ENCODE results near the gene TBC1D22A. TPM values are rescaled to one million over a fixed set of nuclear protein-coding genes. Genes with fewer than 3 reads are reported as not detected.

Gene TBC1D22A
- total RNA-seq, 1 experiment from 2014 or later = 7.9 TPM

DNA sequence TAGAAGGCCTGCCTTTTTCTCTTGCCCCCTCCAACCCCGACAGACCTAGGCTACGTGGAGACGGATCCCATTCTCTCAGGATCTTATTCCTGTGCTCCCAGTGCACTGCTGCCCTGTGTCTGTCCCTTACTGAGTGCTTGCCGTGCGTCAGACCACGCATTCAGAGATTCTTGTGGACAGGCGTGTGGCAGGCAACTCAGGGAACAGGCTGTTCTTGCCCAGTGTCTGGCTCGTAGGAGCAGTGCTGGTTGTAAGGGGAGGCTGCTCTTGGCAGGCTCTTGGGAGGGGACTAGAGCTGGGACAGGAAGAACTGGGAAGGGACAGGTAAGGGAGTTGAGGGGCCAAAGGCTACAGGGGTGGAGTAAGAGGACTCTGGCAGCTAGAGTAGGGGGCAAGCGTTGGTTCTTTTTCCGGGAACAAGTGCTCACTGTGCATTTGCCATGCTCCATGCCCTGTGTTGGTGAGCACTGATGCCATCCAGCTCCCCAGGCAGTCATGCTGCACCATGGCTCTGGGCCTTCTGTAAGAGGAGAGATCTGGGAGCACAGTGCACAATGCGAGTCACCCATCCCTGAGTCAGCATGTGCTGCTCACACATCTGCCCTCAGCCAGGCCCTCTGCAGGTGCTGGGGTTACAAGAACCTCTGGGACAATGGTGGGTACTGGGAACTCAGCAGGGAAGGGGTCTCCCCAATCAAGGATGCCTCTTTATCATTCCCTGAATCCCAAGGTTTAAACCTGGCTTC is 119.1 kb downstream of the TBC1D22A start:
- DNase-seq (ENCODE audit: low spot score) = peak; percentile 2

DNA sequence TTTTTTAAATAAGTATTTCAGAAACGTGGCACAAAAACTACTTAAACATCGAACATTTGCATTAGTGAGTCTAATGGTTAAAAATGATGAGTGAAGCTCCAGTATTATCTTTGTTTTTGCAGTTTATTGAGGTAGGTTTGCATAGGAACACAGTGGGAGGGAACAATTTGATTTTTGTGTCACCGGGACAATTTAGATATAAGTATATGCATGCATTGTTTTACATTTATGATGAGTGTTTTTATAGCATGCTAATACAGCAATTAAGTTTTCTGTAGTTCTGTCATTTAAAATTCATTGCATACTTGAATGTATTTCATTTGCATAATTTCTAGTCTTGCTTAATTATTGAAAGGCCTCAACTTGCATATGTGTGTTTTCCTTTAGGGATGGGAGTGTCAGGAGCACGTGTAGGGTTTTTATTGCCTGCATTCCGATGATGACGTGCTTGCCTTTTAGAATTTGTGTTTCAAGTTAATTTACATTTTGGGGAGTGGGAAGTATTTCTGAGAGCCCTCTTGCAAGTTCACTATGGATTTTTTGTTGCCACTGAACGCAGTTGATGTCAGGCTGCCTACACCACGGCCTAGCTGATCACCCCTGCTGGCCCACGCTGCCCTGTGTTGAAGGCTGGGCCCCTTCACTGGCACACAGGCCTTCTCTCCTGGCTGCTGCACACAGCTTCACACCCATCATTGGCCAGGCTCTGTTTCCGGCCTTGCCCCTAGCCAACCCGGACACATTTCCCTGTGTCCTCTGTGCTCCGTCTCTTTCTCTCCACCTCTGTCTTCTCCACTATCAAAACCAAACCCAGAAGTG is 120.9 kb downstream of the TBC1D22A start:
- DNase-seq (ENCODE audit: low spot score) = no peak

DNA sequence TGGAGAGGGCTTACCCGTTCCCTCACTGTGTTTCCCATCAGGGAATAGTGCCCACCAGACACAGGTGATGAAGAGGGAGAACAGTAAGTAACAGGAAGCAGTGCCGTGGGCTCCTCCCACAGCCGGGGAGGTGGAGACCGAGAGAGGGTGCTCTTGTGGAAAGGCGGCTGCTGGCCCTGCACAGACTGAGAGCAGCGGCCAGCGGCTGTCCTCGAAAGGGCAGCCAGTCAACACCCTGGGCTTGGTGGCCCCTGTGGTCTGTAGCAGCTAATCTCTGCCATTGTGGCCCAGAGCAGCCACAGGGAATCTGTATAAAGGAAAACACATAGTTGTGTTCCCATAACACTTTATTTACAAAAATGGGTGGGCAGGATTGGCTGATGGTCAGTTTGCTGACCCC is 121.9 kb downstream of the TBC1D22A start:
- no peak for DNase-seq (ENCODE audit: low spot score)

DNA sequence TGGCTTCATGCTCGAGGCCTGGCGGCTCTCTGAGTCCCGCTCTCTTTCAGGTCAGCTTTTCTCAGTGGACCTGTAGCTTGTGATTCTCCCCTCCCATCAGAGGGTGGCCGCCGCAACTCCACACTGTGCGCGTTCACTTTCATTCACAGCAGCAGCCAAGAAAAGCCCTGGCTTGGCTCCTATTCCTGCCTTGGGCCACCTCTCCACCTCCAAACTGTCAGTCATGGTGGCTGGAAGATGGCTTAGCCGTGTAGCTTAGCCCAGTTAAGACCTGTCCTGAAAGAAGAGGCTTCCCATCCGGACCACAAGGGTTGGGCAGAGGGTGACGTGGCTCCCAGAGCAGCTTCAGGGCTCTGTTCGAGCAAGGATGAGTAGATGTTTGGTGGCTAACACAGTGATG is 125.5 kb downstream of the TBC1D22A start:
- DNase-seq (ENCODE audit: low spot score) = no peak

DNA sequence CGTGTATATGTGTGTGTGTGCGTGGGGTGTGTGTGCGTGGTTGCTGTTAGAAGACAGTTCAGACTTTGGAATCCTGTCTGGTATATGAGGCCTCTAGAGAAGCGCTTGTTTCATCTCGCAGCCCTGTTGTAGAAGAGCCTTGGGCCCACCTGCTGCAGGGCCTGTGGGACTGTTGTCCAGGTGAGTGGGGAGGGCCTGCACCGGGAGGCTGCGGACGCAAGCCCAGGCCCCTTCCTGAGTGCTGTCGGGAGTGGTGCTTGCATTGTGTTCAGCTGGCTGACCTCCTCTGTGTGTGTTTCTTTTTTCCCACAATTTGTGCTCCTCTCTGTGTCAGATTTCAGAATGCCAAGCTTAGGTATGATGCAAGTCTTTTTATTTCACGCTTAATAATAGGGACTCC is 128.4 kb downstream of the TBC1D22A start:
- no peak for DNase-seq (ENCODE audit: low spot score)

DNA sequence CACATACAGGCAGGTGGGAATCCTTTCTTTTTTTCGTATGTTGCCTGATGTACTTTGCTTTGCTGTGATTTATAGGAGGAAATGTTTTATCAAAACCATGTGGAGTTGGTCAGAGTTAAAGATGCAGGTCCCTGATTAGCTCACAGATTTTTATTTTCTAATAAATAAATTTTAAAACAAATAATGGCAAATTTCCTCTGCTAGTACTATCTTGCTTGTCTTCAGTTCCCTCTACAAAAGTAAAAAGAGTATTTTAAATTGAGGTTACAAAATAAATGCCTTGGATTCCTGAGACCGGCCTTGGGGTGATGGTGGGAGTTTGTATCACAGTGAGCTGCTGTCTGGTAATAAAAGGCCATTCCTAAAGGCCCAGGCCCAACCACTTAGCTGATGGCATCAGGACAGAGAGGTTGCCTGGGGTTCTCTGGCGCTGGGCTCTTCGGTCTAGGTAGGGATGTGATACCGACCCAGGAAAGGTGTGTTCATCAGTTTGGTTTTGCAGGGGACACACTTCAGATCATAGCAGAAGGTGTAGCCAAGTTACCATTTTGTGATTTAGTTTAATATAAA is 129.0 kb downstream of the TBC1D22A start:
- DNase-seq (ENCODE audit: low spot score) = no peak

DNA sequence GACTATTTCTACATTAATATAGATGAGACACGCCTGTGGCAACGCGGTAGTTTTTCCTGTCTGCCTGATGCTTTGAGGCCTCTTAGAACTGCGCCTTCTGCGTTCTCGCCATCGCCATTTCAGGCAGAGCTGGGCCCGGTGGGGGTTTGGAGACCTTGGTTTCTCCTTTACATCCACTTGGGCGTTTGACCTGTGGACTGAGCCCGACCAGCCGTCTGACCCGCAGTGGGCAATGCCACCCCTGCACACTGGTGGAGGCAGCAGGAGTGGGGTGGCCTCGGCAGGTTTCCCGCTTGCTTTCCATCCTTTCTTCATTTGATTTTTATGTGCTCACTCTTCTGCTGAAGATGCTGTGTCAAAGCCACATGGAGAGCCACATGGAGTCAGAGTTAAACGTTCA is 130.4 kb downstream of the TBC1D22A start:
- no peak for DNase-seq (ENCODE audit: low spot score)

DNA sequence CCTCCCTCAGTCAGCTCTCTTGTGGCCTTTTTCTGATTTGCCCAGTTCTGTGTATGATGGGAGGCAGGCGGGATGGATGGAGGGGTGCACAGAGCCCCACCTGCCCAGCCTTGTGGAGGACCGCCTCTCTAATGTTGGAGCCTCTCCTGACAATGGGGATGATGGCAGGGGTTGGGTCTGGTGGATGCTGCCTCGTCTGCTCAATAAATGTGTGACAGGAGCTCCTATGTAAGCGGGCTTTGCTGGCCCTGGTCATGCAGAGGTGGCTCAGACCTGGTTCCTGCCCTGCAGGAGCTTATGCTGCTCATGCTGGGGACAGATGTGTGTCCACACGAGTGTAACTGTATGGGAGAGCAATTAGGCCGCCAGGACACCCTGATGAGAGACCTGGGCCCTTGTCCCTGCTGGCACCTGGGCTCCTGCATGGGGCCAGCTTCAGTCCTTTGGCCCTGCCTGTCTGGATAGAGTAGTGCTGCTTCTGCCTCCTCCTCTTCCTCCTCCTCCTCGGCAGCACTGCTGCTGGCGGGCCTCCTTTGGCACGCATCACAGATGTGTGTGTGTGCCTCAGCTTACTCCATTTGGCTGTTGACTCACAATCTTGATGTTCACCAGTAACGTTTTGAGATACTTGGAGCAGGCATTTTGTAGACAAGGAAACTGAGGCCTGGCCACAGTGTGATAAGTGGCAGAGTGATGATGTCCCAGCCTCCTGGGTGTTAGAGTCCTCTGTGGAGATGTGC is 131.0 kb downstream of the TBC1D22A start:
- no peak for DNase-seq (ENCODE audit: low spot score)

DNA sequence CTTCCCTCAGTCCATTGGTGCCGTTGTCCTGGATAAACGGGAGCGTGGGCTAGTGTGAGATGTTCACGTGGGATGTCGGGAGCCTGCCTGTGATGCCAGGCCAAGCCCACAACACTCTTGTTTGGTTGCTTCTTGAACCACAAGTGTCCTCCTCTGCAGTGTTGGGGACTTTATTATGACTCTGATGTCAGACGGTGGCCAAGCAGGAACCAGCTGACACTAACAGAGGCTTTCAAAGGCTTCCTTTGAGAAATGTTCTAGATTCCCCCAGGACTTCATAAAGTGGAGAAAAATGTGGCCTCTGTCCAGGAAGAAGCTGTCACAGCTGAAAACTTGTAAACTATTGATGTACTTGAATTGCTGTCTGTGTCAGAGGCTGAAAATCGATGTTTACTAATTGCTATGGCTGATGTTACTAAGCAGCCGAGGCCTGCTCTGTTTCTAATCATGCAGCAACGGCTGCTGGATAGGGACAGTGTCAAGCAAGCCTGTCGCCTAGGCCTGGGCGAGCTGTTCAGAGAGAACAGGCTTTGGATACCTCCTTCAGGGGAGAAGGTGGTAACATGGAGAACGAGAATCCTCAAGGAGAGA is 131.7 kb downstream of the TBC1D22A start:
- DNase-seq (ENCODE audit: low spot score) = no peak

DNA sequence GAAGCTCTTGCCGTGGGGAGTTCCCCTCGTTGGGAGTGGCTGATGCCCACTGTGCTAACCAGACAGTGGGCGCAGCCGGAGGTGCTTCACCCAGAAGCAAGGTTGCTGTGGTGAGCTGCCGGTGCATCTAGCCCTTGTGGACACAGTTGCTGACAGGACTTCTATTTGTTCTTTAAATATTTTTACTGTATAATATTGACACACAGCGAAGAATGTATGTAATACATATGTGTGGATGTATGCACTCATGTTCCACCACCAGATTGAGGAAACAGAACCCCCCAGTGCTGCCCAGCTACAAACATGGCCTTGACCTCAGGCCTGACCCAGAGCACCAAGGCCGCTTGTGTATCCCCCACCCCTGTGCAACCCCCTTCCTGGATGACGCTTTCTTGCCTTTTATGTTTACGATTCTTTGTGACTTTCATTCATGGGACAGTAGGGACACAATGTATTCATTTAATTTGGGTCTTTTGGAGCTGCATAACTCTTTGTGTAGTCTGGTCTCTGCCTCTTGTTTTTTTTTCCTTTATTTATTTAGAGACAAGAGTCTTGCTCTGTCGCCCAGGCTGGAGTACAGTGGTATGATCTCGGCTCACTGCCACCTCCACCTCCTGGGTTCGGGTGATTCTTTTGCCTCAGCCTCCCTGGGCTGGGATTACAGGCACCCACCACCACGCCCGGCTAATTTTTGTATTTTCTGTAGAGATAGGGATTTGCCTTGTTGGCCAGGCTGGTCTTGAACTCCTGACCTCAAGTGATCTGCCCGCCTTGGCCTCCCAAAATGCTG is 132.6 kb downstream of the TBC1D22A start:
- no peak for DNase-seq (ENCODE audit: low spot score)

DNA sequence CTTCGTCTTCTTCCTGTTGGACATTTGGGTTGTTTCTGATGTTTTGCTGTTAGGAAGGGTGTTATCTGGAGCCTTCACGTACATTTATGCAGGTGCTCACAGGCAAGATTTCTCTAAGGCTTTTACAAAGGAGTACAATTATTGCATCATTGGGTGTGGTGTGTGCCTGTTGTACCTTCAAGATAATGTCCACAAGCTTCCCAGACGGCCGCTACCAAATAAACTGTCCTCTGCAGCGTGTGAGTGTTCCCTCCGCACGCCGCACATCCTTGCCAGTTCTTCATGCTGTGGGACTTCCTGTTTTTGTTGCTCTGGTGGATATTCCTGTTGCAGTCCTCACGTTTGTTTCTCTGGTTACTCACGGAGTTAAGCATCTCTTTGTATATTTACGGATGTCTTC is 133.3 kb downstream of the TBC1D22A start:
- DNase-seq (ENCODE audit: low spot score) = no peak

DNA sequence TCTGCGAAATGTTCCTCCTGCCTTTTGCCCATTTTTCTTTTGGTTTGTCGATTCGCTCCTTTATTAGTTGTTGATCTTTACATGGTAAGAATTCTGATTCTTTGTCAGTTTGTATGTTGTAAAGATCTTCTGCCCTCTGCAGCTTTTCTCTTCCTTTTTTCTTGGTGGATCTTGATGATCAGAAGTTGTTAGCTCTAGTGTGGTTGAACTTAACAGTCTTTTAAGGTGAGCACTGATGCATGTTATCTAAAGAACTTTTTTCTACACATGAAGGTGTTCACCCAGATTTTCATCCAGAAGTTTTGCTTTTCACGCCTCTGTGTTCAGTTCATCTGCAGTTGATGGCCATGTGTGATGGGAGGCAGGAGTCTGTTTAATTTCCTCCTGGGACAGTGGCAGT is 133.7 kb downstream of the TBC1D22A start:
- no peak for DNase-seq (ENCODE audit: low spot score)

DNA sequence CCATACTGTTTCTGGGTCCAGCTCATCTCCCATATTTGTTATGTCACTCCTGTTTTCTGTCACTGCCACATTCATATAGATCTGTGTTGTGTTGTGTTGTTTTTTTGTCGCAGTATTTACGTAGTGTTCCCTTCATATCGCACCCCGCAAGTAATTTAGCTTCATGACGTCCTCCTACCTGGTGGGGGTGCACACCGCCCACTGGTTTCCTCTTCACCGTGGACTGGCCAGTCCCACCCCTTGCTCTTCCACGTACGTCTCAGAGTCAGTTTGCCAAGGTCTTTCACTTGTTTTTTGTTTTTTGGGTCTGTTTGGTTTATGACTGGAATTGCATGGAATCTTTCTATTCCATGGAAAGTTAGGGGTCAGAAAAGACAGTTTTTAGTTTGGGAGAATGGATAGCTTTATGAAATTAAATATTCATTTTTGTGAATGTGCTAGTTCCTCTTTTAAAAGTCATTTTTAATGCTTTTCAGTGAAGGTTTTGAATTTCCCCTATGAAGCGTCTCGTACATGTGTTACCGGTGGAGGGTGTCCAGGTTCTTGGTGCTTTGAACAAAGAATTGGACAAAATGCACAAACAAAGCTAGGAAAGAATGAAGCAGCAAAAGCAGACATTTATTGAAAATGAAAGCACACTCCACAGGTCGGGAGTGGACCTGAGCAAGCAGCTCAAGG is 134.3 kb downstream of the TBC1D22A start:
- no peak for DNase-seq (ENCODE audit: low spot score)

DNA sequence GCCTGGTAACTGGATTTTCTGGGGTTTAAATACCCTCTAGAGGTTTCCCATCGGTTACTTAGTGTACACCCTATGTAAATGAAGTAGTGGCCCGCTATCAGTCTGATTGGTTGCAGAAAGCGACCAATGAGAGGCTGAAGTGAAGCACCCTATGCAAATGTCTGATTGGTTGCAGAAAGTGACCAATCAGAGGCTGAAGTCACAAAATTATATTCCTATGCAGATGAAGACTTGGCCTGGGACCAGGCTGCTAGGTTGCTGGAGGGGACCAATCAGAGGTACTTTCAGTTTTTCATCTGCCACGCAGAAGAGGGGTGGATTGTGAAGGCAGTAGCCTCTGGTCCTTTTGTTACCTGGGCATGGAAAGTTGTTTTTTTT is 134.8 kb downstream of the TBC1D22A start:
- peak; percentile 18 for DNase-seq (ENCODE audit: low spot score)

DNA sequence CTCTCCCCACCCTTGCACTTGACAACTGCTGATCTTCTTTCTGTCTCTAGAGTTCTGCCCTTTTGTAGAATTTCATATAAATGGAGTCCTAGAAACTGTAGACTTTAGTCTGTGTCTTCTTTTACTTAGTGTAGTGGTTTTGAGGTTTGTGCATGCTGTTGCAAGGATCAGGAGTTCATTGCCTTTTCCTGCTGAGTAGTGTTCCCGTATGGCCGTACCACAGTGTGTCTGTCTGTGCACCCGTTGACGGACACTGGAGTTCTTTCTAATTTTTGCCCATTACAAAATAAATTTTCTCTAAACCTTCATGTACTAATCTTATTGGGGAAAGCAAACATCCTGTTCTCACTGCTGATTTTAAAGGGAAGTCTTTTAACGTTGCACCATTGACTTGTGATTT is 138.1 kb downstream of the TBC1D22A start:
- no peak for DNase-seq (ENCODE audit: low spot score)

DNA sequence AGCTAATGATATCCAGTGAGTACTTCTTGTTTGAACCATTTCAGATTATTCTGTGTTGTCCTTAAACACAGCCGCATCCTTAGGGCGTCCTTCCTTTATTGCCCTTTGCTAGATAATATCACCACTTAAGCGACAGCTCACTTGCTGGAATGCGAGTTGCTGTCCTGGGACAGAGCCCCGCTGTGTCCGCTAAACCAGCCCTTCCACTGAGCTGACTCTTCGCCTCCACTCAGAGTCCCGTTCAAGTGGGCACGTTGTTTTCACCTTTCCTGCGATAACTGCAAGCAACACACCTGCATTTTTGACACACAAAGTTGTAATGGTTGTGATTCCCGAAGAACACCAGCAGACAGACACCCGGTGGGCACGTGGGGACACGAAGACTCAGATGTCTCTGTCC is 140.0 kb downstream of the TBC1D22A start:
- DNase-seq (ENCODE audit: low spot score) = no peak

DNA sequence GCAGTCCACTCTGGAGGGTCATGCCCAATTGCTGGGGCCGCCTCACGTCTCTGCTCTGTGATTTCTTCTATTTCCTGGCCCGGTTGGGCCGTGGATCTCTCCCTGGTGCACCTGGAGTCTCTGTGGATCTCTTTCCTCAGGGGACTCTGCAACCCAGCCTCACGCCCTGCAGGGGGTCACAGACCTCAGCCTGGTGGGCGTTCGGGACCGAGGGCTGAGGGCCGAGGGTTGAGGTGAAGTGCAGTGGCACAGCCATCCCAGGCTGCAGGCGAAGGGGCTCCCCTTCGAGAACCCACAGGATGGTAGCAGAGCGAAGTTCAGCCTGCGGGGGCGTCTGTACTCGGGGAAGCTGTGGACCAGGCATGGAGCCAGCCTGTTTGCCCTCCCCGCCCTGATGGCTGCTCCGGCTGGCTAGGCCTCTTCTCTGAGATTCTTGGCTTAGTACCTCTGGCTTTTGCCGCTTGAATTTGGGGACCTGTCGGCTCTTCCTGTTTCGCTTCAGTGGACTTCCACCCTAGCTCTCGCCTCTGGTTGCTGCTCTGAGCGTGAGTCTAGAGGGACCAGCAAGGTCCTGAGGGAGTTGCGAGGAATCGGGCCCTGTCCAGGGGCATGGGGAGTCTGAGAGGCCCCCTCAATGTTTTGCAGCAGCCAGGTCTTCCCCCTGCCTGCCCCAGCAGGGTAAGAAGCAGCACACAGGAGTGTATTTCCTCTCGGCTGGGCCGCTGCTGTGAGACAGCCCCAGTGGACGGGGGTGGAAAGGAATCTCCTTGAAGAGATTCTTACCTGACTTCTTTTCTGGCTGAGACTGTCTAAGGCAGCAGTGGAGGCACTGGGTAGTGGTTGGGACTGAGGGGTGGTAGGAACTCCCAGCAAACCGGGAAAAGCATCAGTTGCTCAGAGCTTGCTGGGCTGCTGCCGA is 140.8 kb downstream of the TBC1D22A start:
- DNase-seq (ENCODE audit: low spot score) = no peak

DNA sequence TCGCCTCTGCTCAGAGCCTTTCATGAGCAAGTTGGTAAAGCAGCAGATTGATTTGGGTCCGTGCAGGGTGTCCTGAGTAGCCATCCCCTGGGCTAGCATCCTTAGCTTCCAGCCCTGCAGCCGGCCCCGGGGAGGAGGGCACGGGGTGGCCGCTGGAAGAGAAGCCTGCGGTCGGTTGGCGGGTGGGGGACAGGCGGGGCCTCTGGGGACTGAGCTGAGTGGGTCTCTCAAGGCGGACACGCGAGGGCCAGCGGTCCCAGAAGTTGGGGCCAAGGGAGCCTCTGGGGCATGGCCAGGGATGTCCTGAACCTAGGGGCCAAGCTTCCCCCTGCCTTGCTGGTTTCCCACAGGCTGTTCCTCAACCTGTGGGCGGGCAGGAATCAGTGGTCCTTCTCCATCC is 143.0 kb downstream of the TBC1D22A start:
- no peak for DNase-seq (ENCODE audit: low spot score)

DNA sequence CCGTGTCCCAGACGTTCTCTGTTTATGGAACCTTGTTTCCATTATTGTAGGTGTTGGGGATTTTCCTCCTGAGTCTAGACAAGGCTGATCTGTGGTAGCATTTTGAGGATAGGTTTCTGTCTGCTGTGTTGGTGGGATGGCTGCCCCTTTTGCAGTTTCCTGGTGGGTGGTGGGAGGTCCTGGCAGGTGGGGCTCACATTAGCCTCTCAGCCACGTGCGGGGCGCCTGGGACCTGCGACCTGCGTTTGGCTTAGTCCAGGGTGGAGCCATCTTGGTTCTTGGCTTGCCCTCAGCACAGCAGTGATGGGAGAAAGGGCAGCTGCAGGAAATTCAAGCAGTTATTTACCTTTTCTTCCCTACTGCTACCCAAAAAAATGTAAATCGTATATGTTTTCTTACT is 143.4 kb downstream of the TBC1D22A start:
- no peak for DNase-seq (ENCODE audit: low spot score)
